Dedifferentiated amniotic fluid mesenchymal stem cell (primary cell): ENCODE data around the gene SAAL1.

Source experiments
- DNase-seq: peaks from one replicate; pipeline ENCODE4 v3.0.0-alpha.2; 2016; ENCODE audit errors: extremely low spot score

Gene SAAL1

GRCh38 chr11:18081551-18081950, 24.3 kb downstream of the SAAL1 start:
- DNase-seq: no peak

GRCh38 chr11:18080451-18080850, 25.4 kb downstream of the SAAL1 start:
- no peak for DNase-seq

- no peak for DNase-seq
These were observed 27.0 kb downstream of the SAAL1 start for GRCh38 chr11:18078909-18079308.

- DNase-seq: no peak
These were observed 30.4 kb downstream of the SAAL1 start for GRCh38 chr11:18075444-18075843.

- DNase-seq: no peak
These were observed 34.7 kb downstream of the SAAL1 start for GRCh38 chr11:18071098-18071705.

- no peak for DNase-seq
These were observed 38.5 kb downstream of the SAAL1 start for GRCh38 chr11:18067372-18067771.

GRCh38 chr11:18066626-18067025, 39.3 kb downstream of the SAAL1 start:
- no peak for DNase-seq

- no peak for DNase-seq
These were observed 40.3 kb downstream of the SAAL1 start for GRCh38 chr11:18065572-18065971.

- DNase-seq: no peak
These were observed 41.3 kb downstream of the SAAL1 start for GRCh38 chr11:18064450-18065054.

GRCh38 chr11:18063862-18064434, 41.9 kb downstream of the SAAL1 start:
- DNase-seq: no peak

- DNase-seq: no peak
These were observed 42.8 kb downstream of the SAAL1 start for GRCh38 chr11:18063125-18063524.

GRCh38 chr11:18061351-18061750, 44.5 kb downstream of the SAAL1 start:
- DNase-seq: no peak

GRCh38 chr11:18056561-18057181, 49.2 kb downstream of the SAAL1 start:
- no peak for DNase-seq

- DNase-seq: no peak
These were observed 51.3 kb downstream of the SAAL1 start for GRCh38 chr11:18054511-18055103.

- no peak for DNase-seq
These were observed 55.0 kb downstream of the SAAL1 start for GRCh38 chr11:18050848-18051247.

GRCh38 chr11:18046116-18046777, 59.6 kb downstream of the SAAL1 start, which contains the start of gene TPH1:
Gene TPH1, minus strand, starts transcription at chr11:18046269. Its CDS starts 5,507 bp downstream, at chr11:18040762.
- DNase-seq: no peak

GRCh38 chr11:18036456-18036855, 69.4 kb downstream of the SAAL1 start:
- no peak for DNase-seq
